HuH-7 (cell line): Measurements from ENCODE around the gene ZFP91.
"Not testable (repeated sequence)": the region's sequence is repeated elsewhere in the genome, so short reads cannot be mapped to it uniquely, and the experiment has no call there.

Source experiments
- DNase-seq: peaks from one replicate; pipeline ENCODE4 v3.0.0; 2011; ENCODE audit warnings: low spot score

ZFP91 gene

GRCh38 chr11:58578635-58579191 lies at the start of gene ZFP91:
TSS of gene ZFP91 (plus strand) at chr11:58579063. CDS start at chr11:58579282, 219 bp downstream.
- DNase-seq, result peak; percentile 78

- DNase-seq, result no peak
These were observed 48.6 kb upstream of the ZFP91 start for GRCh38 chr11:58530236-58530635.

GRCh38 chr11:58531865-58532341 lies 47.0 kb upstream of the ZFP91 start:
- no peak for DNase-seq

GRCh38 chr11:58546841-58547240 lies 32.0 kb upstream of the ZFP91 start:
- no peak for DNase-seq

- no peak for DNase-seq
These were observed 29.2 kb upstream of the ZFP91 start for GRCh38 chr11:58549644-58550043.

- DNase-seq, result no peak
These were observed 18.0 kb upstream of the ZFP91 start for GRCh38 chr11:58560842-58561241.

- no peak for DNase-seq
These were observed 17.3 kb upstream of the ZFP91 start for GRCh38 chr11:58561394-58562098.

GRCh38 chr11:58562375-58562800 lies 16.5 kb upstream of the ZFP91 start:
- DNase-seq, result no peak

GRCh38 chr11:58564231-58564630 lies 14.6 kb upstream of the ZFP91 start:
- no peak for DNase-seq

- peak; percentile 18 for DNase-seq
These were observed 10.9 kb upstream of the ZFP91 start for GRCh38 chr11:58567889-58568512.

- DNase-seq, result not testable (repeated sequence)
These were observed 6.0 kb upstream of the ZFP91 start for GRCh38 chr11:58572906-58573305.

GRCh38 chr11:58573451-58574104 lies 5.3 kb upstream of the ZFP91 start:
- DNase-seq, result no peak

- DNase-seq, result no peak
These were observed 4.0 kb upstream of the ZFP91 start for GRCh38 chr11:58574881-58575280.

- DNase-seq, result no peak
These were observed 3.4 kb upstream of the ZFP91 start, which contains the start of gene LPXN for GRCh38 chr11:58575377-58576020. TSS of gene LPXN (minus strand) at chr11:58575856. CDS start at chr11:58575772, 84 bp downstream.

GRCh38 chr11:58576887-58577471 lies 1.9 kb upstream of the ZFP91 start:
- no peak for DNase-seq

GRCh38 chr11:58577555-58578135 lies 1.2 kb upstream of the ZFP91 start:
- no peak for DNase-seq

- peak; percentile 40 for DNase-seq
These were observed 678 bp upstream of the ZFP91 start for GRCh38 chr11:58578136-58578634.

- DNase-seq, result peak; percentile 64
These were observed 598 bp downstream of the ZFP91 start for GRCh38 chr11:58579192-58580129.

- DNase-seq, result no peak
These were observed 1.4 kb downstream of the ZFP91 start for GRCh38 chr11:58580311-58580710.

GRCh38 chr11:58582437-58582836 lies 3.6 kb downstream of the ZFP91 start:
- DNase-seq, result no peak
